T47D (cell line): ENCODE results near the gene MYADML2.
A peak's percentile ranks its signal among the peaks of the same experiment; 100 is the strongest.
"Not testable (repeated sequence)": the region's sequence is repeated elsewhere in the genome, so short reads cannot be mapped to it uniquely, and the experiment has no call there.

Experiments used
- DNase-seq, 2 experiments: peaks; one replicate each; pipeline versions ENCODE4 v3.0.0 to v3.0.0-alpha.2; 2011 to 2012; ENCODE audit warnings: low read depth in 1 of 2, low spot score in 1 of 2
- JUND ChIP-seq: IDR thresholded peaks from 2 replicates; pipeline ENCODE4 v1.6.1; 2012; ENCODE audit warnings: low read depth
- in situ Hi-C: cut with HindIII; loops from 2 replicates; pipeline ENCODE4 v1.10.0; 2016; ENCODE audit warnings: low sequenced_read_pairs, low pct_unique_long_range_greater_than_20kb

The MYADML2 gene

DNA sequence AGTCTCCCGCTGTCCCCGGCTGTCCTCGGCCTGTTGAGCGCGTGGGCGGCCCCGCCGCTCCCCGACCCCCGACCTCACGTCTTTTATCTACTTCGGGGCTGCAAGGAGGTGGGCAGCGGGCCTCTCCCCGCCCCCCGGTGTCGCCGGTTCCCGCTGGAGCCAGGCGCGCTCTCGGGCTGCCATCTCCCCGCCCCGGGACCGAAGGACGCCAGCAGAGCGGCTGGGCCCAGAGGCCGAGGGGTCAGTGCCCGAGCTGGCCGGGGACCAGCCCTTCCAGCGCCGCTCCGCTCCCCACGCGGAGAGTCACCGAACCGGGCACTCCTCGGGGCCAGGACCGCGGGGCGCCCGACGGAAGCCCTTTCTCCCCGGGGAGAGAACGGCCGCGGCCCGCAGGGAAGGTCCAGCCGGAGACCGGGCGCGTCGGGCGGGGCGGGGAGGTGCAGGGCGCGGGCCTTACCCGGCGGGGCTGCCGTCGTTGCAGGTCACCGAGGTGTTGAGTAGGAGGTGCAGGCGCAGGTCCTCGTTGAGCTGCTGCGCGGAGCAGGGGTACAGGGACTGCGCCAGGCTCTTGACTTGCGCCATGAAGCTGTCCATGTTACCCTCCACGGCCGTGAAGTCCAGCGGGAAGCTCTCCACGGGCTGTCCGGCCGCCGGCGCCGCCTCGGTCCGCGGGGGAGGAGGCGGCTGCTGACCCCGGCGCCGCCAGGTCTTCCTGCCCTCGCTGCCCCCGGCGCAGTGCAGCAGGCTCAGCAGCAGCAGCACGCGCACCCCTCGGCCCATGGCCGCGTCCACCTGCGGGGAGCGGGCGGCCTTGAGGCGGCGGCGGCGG is 13.3 kb upstream of the MYADML2 start:
- no peak for TF ChIP-seq JUND
- in situ Hi-C loops = no loop called here
- DNase-seq = peak in 1 of 2 experiments; percentile 41

DNA sequence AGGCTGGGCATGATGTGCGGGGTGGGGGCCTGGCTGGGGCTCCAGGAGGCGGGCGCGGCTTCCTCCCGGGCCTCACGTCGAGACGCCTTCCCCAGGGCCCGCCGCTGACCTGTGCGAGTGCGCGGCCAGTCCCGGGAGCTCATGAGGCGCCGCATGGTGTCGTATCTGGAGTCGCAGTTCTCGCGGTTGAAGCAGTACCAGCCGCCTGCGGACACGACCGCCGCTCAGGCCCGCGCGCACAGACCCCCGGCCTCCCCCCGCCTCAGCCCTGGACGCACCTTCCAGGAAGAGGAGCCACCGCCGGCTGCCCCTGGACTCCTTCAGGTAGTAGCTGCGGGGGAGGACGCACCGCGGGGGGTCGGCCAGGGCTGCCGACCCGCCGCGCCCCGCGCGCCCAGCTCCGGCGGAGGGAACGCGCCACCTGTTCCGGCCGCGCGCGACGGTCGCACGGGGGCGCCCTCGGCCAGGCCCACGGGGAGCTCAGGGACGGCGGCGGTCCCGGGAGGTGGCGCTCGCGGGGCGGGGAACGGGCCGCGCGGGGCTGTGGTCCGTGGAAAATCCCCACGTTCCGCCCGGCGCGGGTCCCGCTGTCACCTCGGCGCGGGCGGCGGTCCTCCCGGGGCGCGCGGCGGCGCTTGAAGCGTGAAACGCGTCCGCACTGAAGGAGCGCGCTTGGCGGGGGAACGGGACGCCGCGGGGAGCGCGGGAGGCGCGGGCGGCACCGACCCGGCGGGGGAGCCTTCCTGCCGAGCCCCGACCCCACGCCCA is 12.5 kb upstream of the MYADML2 start:
- in situ Hi-C loops = no loop called here
- peak; percentile 77 to 90 for DNase-seq
- TF ChIP-seq JUND = no peak

DNA sequence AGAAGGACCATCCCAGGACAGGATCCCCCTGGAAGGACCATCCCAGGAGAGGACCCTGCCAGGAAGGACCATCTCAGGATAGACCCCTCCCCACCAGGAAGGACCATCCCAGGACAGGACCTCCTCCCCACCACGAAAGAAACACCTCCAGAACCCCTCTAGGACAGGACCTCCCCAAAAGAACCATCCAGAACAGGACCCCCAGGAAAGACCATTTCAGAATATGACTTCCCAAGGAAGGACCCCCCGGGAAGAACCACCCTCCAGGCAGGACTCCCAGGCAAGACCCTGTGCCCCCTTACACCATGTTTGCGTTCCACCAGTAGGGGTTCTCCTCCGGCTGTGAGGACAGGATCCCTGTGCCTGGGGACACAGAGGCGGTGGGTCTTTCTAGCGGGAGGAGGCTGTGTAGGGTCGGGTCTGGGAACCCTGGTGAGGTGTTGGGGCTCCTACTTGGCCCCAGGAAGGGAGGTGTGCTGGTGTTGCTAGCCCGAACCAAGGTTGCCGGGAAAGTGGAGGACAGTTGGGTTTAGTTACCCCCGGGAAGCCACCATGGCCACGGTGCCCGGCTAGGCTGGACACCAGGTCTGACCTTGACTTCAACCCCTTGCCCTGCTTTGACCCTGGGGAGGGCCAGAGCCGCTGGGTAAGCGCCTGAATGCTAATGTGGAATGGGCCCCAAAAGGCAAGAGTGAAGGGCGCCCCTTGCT is 11.8 kb upstream of the MYADML2 start:
- no peak for TF ChIP-seq JUND
- DNase-seq = no peak
- in situ Hi-C loops = no loop called here

DNA sequence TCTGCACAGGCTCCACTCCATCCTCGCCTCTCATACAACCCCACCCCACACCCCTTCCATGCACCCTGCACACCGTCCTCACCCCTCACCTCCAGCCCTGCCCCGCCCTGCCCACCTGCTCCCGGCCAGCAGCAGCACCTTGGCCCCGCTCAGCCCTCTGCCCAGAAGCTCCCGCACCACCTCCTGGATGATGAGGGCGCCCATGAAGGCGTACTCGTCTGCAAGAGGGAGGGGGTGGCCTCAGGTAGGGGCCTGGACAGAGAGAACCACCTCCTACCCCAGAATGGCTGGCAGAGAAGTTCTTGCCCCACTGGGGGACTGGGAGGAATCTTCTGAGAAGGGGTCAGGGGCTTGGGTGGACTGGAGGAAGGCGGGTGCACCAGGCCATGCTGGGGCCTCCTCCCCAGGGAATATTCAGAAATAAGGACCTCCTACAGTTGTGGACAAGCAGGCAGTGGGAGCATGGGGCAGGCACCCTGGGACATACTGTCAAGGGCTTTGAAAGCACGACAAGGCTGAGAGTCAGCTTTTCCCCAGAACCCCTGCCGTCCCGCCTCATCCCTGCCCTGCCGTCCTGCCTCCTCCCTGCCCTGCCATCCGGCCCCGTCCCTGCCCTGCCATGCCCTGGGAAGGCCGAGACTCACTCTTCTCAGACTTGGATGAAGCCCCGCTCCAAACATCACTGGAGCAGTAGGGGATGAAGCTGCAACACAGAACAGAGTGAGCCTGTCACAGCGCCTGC is 10.8 kb upstream of the MYADML2 start:
- in situ Hi-C loops = no loop called here
- DNase-seq = no peak
- TF ChIP-seq JUND = no peak

DNA sequence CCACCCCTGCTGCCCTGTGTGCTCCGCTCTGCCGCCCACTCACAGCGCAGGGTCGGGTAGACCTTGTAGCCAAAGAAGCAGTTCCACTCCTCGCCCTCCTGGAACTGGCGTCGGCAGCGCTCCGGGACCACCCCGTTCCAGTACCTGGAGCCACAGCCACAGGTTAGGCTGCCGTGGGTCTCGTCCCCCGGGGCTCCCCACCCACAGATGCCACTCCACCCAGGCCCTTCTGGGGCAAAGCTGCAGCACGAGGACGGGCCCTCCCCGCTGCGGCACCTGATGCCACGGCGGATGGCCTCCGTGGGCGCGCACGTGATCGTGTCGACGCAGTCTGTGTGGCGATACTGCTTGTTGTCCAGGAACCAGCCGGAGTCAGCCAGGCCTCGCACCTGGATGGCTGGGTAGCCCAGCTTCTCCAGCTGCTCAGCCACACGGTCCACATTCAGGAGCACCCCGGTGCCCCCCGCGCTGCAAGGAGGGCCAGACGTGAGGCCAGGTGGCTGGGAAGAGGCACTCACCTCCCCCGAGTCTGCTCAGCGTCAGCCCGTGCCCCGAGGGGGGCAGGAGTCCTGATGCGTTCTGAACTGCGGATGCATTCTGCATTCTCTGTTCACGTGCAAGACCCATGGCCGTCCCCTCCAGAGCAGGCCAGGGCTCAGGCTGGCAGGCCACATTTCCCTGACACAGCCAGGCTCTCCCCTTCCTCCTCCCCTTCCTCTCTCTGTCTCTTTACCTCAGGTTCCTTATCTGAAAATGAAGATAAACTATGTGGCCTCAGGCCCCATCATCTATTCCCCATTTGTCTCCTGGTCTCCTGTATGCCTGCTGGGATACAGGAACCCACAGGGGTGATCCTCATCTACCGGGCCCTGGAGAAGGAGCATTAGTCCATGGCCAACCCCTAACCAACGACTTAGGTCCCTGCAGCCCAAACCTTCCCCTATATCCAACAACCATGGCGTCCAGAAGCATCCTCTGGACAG is 9.9 kb upstream of the MYADML2 start:
- TF ChIP-seq JUND = no peak
- DNase-seq = no peak
- in situ Hi-C loops = no loop called here

DNA sequence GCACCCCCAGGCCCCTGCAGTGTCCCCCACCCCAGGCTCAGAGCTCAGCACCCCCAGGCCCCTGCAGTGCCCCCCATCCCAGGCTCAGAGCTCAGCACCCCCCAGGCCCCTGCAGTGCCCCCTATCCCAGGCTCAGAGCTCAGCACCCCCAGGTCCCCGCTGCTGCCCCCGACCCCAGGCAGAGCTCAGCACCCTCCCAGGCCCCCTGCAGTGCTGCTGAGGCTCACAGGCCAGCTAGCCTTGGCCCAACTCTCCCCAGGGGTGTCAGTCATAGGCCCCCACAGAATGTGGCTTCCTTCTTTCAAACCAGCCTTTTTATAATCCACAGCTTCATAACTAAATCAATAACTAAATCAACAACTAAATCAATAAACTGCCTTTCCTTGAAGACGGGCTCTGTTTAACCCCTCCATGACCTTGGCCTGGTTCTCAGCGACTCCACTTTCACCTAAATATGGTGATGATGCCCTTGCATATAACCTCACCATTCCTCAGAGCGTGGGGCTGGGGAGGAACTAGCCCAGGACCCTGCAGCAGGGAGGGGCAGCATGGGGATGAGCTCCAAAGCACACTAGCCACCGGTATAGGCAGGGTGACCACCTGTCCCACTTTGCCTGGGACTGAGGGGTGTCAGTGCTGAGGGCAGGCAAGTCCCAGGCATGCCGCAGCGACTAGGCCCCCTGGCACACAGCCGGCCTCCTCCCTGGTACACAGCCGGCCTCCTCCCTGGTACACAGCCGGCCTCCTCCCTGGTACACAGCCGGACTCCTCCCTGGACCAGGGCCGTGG is 8.9 kb upstream of the MYADML2 start:
- no peak for DNase-seq
- in situ Hi-C loops = no loop called here
- TF ChIP-seq JUND = no peak

DNA sequence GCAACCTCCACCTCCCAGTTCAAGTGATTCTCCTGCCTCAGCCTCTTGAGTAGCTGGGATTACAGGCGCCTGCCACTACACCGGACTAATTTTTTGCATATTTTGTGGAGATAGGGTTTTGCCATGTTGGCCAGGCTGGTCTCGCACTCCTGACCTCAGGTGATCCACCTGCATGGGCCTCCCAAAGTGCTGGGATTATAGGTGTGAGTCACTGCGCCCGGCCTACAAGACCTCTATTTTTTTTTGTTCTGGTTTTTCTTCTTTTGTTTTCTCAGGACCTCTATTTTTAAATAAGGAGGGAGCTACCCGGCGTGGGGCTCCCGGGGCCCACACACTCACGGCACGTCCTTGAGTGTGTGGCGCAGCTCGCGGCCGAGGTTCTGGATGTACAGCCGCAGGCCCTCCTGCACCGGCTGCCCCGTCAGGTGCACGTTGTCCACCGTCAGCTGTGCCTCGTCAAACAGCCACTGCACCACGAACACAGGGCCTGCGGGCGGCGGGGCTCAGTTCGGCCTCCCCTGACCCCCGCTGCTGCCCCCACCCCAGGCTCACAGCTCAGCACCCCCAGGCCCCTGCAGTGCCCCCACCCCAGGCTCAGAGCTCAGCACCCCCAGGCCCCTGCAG is 8.1 kb upstream of the MYADML2 start:
- in situ Hi-C loops = no loop called here
- TF ChIP-seq JUND = no peak
- DNase-seq = no peak

DNA sequence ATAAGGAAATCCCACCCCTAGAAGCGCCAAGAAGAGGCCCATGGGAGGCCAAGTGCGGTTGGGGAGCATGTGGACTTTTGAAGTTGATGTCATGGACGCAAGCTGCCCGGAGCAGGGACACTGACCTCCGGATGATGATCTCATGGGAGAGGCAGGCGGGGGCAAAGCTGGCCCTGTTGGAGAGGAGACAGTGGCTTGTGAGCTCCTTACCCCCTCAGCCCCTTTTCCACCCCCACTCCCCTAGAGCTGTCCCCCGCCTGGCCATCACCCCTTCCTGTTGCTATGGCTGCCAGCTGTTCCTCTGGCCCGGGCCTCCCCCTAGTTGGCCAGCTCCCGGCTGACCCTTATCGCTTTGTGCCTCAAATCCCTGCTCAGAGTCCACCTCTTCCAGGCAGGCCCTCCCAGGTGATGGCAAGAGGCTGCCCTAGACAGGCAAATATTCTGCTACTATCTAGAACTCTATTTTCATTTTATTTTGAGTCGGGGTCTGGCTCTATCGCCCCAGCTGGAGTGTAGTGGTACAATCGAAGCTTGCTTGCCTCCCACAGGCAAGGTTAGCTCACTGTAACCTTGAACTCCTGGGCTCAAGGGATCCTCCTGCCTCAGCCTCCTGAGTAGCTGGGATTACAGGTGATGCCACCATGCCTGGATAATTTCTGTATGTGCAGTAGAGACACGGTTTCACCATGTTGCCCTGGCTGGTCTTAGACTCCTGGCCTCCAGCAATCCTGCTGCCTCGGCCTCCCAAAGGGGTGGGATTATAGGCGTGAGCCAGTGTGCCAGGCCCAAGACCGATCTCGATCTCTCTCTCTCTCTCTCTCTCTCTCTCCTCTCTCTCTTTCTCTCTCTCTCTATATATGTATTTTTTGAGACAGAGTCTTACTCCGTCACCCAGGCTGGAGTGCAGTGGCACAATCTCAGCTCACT is 7.4 kb upstream of the MYADML2 start:
- in situ Hi-C loops = no loop called here
- no peak for TF ChIP-seq JUND
- no peak for DNase-seq

DNA sequence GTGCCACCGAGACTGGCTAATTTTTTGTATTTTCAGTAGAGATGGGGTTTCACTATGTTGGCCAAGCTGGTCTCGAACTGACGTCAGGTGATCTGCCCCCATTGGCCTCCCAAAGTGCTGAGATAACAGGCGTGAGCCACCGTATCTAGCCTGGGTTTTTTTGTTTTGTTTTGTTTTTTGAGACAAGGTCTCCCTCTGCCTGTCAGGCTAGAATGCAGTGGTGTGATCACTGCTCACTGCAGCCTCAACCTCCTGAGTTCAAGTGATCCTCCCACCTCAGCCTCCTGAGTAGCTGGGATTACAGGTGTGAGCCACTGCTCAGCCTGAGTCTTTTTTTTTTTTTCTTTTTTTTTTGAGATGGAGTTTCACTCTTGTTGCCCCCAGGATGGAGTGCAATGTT is 6.4 kb upstream of the MYADML2 start:
- DNase-seq, in situ Hi-C loops: not testable (repeated sequence)
